Esophagus squamous epithelium (tissue), 4 donors: ENCODE data around the gene CCDC61.

Experiments
- POLR2A ChIP-seq, 4 donors: fragments of 450-650 bp; IDR thresholded peaks; one replicate each; pipeline ENCODE4 v1.6.1; 2017; ENCODE audit warnings: antibody characterized with exemption in 4 of 4, mild to moderate bottlenecking in 4 of 4, moderate library complexity in 3 of 4
- TF ChIP-seq, protein P1 (sequence below), 6 experiments: fragments of 450-650 bp in 4 of 6; fragments of 200-600 bp in 2 of 6; sonication (generic) in 2 of 6; IDR thresholded peaks; one replicate each; pipeline ENCODE4 v1.5.1; 2016 to 2019; ENCODE audit warnings: antibody characterized with exemption in 6 of 6, mild to moderate bottlenecking in 4 of 6, moderate library complexity in 4 of 6

DNA sequence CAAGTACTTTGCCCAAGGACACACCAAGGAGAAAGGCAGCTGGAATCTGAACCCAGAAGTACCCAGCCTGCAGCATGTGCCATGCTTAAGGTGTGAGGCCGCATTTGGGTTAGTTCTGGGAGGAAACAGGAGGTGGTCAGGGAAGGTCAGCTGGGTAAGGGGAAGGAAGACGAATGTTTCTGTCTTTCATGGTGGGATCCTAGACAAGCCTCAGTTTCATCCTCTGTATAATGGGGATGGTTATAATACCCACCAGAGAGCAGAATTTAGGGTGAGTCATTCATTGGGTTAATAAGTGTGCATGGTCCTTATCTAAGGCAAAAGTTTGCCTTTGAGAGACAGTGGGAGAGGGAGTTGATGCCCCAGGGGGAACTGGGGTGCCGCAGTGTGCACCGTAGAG, 3.6 kb downstream of the CCDC61 start:
- TF ChIP-seq POLR2A (IDR thresholded peaks at IDR 0.05): no peak
- TF ChIP-seq, protein P1, sequence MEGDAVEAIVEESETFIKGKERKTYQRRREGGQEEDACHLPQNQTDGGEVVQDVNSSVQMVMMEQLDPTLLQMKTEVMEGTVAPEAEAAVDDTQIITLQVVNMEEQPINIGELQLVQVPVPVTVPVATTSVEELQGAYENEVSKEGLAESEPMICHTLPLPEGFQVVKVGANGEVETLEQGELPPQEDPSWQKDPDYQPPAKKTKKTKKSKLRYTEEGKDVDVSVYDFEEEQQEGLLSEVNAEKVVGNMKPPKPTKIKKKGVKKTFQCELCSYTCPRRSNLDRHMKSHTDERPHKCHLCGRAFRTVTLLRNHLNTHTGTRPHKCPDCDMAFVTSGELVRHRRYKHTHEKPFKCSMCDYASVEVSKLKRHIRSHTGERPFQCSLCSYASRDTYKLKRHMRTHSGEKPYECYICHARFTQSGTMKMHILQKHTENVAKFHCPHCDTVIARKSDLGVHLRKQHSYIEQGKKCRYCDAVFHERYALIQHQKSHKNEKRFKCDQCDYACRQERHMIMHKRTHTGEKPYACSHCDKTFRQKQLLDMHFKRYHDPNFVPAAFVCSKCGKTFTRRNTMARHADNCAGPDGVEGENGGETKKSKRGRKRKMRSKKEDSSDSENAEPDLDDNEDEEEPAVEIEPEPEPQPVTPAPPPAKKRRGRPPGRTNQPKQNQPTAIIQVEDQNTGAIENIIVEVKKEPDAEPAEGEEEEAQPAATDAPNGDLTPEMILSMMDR (IDR thresholded peaks at IDR 0.05): no peak
